PC-9 (cell line): ENCODE data around the gene CPT1C. TPM values are rescaled to one million over a fixed set of nuclear protein-coding genes. Genes with fewer than 3 reads are reported as not detected.

Source experiments
- BruUV-seq: library from RNA; stranded (reverse); fragments of 400-500 nt; replicated peaks from 2 replicates; lab custom pipeline; 2021; lab: Mats Ljungman, UMichigan
- CTCF ChIA-PET: fragments of 300-600 bp; sonication (Branson Sonifier 250); formaldehyde crosslinking; loops from one replicate; lab custom pipeline; 2022; ENCODE audit warnings: antibody characterized with exemption; lab: Charles Lee
- POLR2A ChIA-PET: fragments of 300-600 bp; sonication (Branson Sonifier 250); formaldehyde crosslinking; loops from one replicate; lab custom pipeline; 2022; ENCODE audit warnings: antibody characterized with exemption; ENCODE audit not compliant: unreplicated experiment; lab: Charles Lee
- DNase-seq, 2 experiments: peaks; one replicate each; pipeline versions ENCODE4 v3.0.0 to v3.0.0-alpha.2; 2015 to 2022; ENCODE audit warnings: mixed read lengths in 1 of 2
- H2AFZ ChIP-seq: fragments of 200-600 bp; sonication (generic); 2 replicates; pipeline ENCODE4 v1.8.1; 2017; ENCODE audit warnings: antibody characterized with exemption
- H3F3A ChIP-seq: fragments of 200-600 bp; sonication (generic); 2 replicates; pipeline ENCODE4 v1.8.1; 2017; ENCODE audit warnings: antibody characterized with exemption, mild to moderate bottlenecking, low read depth; ENCODE audit not compliant: insufficient read depth
- H3K27ac ChIP-seq: fragments of 200-600 bp; sonication (generic); 2 replicates; pipeline ENCODE4 v1.6.1; 2016; ENCODE audit warnings: mixed run types
- H3K27me3 ChIP-seq: fragments of 200-600 bp; sonication (generic); 2 replicates; pipeline ENCODE4 v1.6.1; 2016; ENCODE audit warnings: low read depth, mixed run types; ENCODE audit not compliant: insufficient read depth
- H3K36me3 ChIP-seq: fragments of 200-600 bp; sonication (generic); 2 replicates; pipeline ENCODE4 v1.6.1; 2016; ENCODE audit warnings: low read depth, mixed run types
- H3K4me1 ChIP-seq: fragments of 200-600 bp; sonication (generic); replicated peaks from 2 replicates; pipeline ENCODE4 v1.6.1; 2016; ENCODE audit warnings: mixed run types; ENCODE audit not compliant: insufficient read depth
- H3K4me2 ChIP-seq: fragments of 200-600 bp; sonication (generic); 2 replicates; pipeline ENCODE4 v1.6.1; 2017; ENCODE audit warnings: mixed run types
- H3K4me3 ChIP-seq: fragments of 200-600 bp; sonication (generic); 2 replicates; pipeline ENCODE4 v1.6.1; 2016; ENCODE audit warnings: mixed run types
- H3K79me2 ChIP-seq: fragments of 200-600 bp; sonication (generic); 2 replicates; pipeline ENCODE4 v1.6.1; 2017; ENCODE audit warnings: low read depth, mixed run types
- H3K9me2 ChIP-seq: fragments of 200-600 bp; sonication (generic); 2 replicates; pipeline ENCODE4 v1.8.1; 2017; ENCODE audit warnings: mild to moderate bottlenecking; ENCODE audit not compliant: insufficient read depth
- H3K9me3 ChIP-seq: fragments of 200-600 bp; sonication (generic); 2 replicates; pipeline ENCODE4 v1.8.1; 2016; ENCODE audit warnings: low read depth; ENCODE audit not compliant: insufficient read depth
- H4K20me1 ChIP-seq: fragments of 200-600 bp; sonication (generic); 2 replicates; pipeline ENCODE4 v1.8.1; 2017; ENCODE audit not compliant: insufficient read depth
- EZH2 ChIP-seq: fragments of 200-600 bp; sonication (generic); IDR thresholded peaks from 2 replicates; pipeline ENCODE4 v1.8.0; 2017; ENCODE audit warnings: antibody characterized with exemption, low read depth
- intact Hi-C: fragments of 100-400 bp; cut with micrococcal nuclease; formaldehyde crosslinking; loops from one replicate; pipeline ENCODE4 v1.10.0; 2022; ENCODE audit not compliant: unreplicated experiment
- total RNA-seq: library from RNA; stranded (reverse); gene quantifications from 2 replicates; pipeline ENCODE4 v1.2.3, GENCODE V29; 2021
- TF ChIP-seq, protein P1 (sequence below): fragments of 200-600 bp; sonication (generic); conservative IDR thresholded peaks from 2 replicates; pipeline ENCODE4 v1.6.1; 2017; ENCODE audit warnings: mixed run types, antibody characterized with exemption, mild to moderate bottlenecking, moderate library complexity

CPT1C gene
- total RNA-seq, 1 experiment from 2014 or later, result 1.7 TPM

DNA sequence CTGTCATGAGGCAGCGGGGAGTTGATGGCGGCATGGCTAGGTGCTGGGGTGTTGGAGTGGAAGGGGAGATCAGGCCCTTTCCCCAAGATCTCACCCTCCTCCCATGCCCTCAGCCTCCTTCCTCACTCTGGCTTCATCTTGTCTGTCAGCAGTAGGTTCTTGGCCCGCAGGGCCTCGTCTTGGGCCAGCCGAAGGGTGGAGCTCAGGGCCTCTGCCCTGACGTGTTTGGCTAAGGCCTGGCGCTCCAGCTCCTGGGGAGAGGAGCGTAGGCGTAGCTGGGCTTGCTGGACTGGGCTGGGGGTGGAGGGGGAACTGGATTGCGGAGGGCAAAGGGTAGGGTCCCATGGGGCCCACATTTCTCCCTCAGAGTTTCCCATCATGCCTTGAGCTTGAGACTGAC, 49.0 kb downstream of the CPT1C start:
- no peak for DNase-seq
- Histone ChIP-seq H3K36me3 (no peaks in the 10 kb centered on the region), H3K9me3 (no peaks in the 10 kb centered on the region), H3K4me3 (no peak overlapping the region), H3K27ac (no peak overlapping the region), H3K4me2 (no peak overlapping the region), H3K4me1 (no peaks in the 10 kb centered on the region), H2AFZ (no peak overlapping the region), H3K79me2 (no peaks in the 10 kb centered on the region), H3F3A (no peaks in the 10 kb centered on the region), H3K9me2 (no peaks in the 10 kb centered on the region), H4K20me1 (no peaks in the 10 kb centered on the region), H3K27me3 (no peaks in the 10 kb centered on the region)
- intact Hi-C loops, result no loop called here
- ChIA-PET CTCF (no interaction called here), POLR2A (no interaction called here)
- no peak for TF ChIP-seq EZH2
- TF ChIP-seq, protein P1, sequence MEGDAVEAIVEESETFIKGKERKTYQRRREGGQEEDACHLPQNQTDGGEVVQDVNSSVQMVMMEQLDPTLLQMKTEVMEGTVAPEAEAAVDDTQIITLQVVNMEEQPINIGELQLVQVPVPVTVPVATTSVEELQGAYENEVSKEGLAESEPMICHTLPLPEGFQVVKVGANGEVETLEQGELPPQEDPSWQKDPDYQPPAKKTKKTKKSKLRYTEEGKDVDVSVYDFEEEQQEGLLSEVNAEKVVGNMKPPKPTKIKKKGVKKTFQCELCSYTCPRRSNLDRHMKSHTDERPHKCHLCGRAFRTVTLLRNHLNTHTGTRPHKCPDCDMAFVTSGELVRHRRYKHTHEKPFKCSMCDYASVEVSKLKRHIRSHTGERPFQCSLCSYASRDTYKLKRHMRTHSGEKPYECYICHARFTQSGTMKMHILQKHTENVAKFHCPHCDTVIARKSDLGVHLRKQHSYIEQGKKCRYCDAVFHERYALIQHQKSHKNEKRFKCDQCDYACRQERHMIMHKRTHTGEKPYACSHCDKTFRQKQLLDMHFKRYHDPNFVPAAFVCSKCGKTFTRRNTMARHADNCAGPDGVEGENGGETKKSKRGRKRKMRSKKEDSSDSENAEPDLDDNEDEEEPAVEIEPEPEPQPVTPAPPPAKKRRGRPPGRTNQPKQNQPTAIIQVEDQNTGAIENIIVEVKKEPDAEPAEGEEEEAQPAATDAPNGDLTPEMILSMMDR, result no peak
- no TSS peak for BruUV-seq

DNA sequence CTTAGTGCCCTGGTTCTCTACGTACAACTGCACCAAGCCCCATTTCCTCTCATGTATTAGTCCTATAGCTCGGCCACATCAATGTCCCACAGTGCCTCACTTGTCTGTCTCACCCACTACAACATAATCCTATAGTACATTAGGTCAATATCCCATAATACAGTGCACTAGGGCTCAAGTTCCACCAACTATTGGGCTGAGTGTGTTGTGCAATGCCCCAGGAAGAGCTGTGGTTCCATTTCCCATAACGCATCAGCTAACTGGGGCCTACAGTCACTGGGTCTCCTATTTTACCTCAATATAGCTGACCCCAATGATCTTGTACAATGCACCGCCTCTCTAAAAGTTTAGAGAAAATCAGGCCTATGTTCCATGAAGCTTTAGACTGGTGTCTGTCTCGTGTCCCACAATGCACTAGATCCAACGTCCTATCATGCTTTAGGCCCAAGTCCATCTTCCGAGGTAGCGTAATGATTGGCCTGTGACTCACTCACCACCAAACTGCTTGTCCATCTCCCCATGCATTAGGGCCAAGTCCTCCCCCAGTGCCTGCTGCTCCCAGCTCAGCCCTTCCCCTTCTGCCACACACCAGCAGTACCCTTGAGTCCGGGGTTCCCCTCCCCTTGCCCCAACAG, 50.4 kb downstream of the CPT1C start:
- ChIA-PET POLR2A (no interaction called here), CTCF (no interaction called here)
- TF ChIP-seq, protein P1, result no peak
- TF ChIP-seq EZH2, result no peak
- no TSS peak for BruUV-seq
- Histone ChIP-seq H3K79me2 (no peaks in the 10 kb centered on the region), H3K9me2 (no peaks in the 10 kb centered on the region), H4K20me1 (no peaks in the 10 kb centered on the region), H3K4me1 (no peaks in the 10 kb centered on the region), H3K4me3 (no peak overlapping the region), H2AFZ (no peak overlapping the region), H3K27ac (no peak overlapping the region), H3F3A (no peaks in the 10 kb centered on the region), H3K9me3 (no peaks in the 10 kb centered on the region), H3K36me3 (no peaks in the 10 kb centered on the region), H3K4me2 (no peak overlapping the region), H3K27me3 (no peaks in the 10 kb centered on the region)
- intact Hi-C loops, result no loop called here
- DNase-seq, result no peak

DNA sequence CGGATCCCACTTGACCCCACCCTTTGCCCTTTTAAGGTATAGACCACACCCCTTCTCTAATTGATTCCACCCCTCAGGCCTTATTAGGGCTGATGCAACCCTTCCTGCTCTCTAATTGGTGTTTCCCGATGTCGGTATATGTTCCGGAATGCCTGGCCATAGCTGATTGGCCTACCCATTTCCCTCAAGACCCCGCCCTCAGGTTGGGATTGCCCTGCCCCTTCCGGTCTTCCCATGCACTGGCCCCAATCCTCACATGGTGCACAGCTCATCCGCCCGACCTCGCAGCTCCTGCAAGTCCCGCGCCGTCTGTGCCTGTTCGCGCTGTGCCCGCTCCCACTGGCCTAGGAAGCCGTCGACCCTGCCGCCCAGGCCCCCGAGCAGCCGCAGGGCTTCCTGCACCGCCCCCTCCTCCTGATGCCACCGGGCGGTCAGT, 54.0 kb downstream of the CPT1C start:
- Histone ChIP-seq H3K27me3 (no peaks in the 10 kb centered on the region), H3K9me3 (no peaks in the 10 kb centered on the region), H2AFZ (no peak overlapping the region), H3K9me2 (no peaks in the 10 kb centered on the region), H3F3A (peaks cover 7% of the 10 kb centered on the region; the same call in 1 of the 2 replicates), H3K4me3 (no peak overlapping the region), H3K36me3 (no peaks in the 10 kb centered on the region), H4K20me1 (no peaks in the 10 kb centered on the region), H3K79me2 (no peaks in the 10 kb centered on the region), H3K4me1 (no peaks in the 10 kb centered on the region), H3K4me2 (no peak overlapping the region), H3K27ac (no peak overlapping the region)
- no peak for TF ChIP-seq EZH2
- TF ChIP-seq, protein P1, result no peak
- CTCF ChIA-PET, result no interaction called here
- no peak for DNase-seq
- POLR2A ChIA-PET, result no interaction called here
- intact Hi-C loops, result no loop called here
- no TSS peak for BruUV-seq
